Adrenal gland (tissue), 5 donors: Measurements from ENCODE around the gene KRT80.

ENCODE experiments used
- POLR2A ChIP-seq, 2 donors: fragments of 450-650 bp; IDR thresholded peaks; one replicate each; pipeline ENCODE4 v1.6.1; 2017; ENCODE audit warnings: antibody characterized with exemption in 2 of 2, mild to moderate bottlenecking in 2 of 2, moderate library complexity in 1 of 2
- TF ChIP-seq, protein P1 (sequence below), 6 experiments: fragments of 450-650 bp in 4 of 6; fragments of 200-600 bp in 2 of 6; sonication (generic) in 1 of 6; IDR thresholded peaks; 1 replicate in 5 of 6; 2 replicates in 1 of 6; pipeline versions ENCODE4 v1.5.1 to v1.8.0; 2016 to 2021; ENCODE audit warnings: antibody characterized with exemption in 6 of 6, mild to moderate bottlenecking in 2 of 6, moderate library complexity in 1 of 6
- donor health status: DM: no; HTN: no; CAD: no.

DNA sequence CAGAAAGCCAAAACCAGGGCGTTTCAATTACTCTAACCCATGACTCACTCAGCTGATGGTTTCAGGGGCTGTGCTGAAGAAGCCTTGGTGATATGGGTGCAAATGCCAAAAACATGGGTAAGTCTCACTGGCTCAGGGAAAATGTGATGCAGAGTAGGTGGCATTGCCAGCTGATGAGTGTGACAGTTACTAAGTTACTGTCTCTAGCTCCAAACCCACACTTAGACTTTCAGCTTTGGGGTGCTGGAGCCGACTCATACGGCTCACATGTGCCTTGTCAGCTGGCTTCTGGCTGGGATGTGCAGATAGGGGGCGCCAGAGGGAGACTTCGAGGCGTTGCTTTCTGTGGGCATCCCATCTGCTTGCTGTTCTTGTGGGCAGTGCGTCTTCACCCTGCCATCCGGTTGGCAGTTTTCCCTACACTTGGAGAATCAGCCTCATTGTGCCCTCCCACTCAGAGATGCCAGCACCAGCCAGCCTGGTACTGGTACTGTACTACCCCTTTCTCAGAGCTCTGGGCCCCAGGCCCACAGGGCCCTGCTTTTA, 30.2 kb upstream of the KRT80 start:
- TF ChIP-seq, protein P1, sequence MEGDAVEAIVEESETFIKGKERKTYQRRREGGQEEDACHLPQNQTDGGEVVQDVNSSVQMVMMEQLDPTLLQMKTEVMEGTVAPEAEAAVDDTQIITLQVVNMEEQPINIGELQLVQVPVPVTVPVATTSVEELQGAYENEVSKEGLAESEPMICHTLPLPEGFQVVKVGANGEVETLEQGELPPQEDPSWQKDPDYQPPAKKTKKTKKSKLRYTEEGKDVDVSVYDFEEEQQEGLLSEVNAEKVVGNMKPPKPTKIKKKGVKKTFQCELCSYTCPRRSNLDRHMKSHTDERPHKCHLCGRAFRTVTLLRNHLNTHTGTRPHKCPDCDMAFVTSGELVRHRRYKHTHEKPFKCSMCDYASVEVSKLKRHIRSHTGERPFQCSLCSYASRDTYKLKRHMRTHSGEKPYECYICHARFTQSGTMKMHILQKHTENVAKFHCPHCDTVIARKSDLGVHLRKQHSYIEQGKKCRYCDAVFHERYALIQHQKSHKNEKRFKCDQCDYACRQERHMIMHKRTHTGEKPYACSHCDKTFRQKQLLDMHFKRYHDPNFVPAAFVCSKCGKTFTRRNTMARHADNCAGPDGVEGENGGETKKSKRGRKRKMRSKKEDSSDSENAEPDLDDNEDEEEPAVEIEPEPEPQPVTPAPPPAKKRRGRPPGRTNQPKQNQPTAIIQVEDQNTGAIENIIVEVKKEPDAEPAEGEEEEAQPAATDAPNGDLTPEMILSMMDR (IDR thresholded peaks at IDR 0.05) = peak; percentile 54 to 72 (median 66)
- no peak for TF ChIP-seq POLR2A (IDR thresholded peaks at IDR 0.05)
